GM21360 (cell line): ENCODE measurements around the gene INPP4A.
A peak's percentile ranks its signal among the peaks of the same experiment; 100 is the strongest.

Source experiments
- ATAC-seq: cut with Tn5 transposase; IDR thresholded peaks from one replicate; pipeline ENCODE4 v1.9.1; 2021; ENCODE audit warnings: mild to moderate bottlenecking, moderate library complexity; ENCODE audit not compliant: unreplicated experiment

The INPP4A gene

GRCh38 chr2:98459496-98460175 lies 15.0 kb downstream of the INPP4A start:
- ATAC-seq: no peak

- ATAC-seq: peak; percentile 62
Observed at GRCh38 chr2:98460573-98461497, 16.2 kb downstream of the INPP4A start.

DNA sequence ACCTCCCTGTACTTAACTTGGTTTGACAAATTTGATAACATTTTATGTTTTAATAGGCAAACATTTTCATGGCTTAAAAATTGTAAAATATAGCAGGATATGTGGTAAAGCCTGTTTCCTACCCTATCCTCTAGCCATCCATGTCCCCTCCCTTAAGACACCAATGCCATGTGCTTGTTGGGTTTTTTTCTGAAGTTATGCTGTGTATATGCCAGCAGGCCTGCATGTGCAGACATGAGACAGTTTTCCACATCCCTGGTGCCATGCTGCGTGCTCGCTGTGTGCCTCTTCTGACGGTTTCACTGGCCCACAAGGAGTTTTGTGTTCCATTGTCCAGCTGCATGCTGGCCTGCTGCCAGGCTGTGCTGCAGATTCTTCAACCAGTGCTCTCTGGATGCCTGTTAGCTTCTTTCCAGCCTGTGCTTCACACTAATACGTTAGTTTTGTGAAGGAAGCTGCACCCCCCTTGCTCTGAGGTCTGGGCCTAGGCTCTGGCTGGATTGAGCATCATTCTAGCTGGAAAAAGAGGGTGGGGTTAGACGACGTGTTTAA lies 16.9 kb downstream of the INPP4A start:
- no peak for ATAC-seq

DNA sequence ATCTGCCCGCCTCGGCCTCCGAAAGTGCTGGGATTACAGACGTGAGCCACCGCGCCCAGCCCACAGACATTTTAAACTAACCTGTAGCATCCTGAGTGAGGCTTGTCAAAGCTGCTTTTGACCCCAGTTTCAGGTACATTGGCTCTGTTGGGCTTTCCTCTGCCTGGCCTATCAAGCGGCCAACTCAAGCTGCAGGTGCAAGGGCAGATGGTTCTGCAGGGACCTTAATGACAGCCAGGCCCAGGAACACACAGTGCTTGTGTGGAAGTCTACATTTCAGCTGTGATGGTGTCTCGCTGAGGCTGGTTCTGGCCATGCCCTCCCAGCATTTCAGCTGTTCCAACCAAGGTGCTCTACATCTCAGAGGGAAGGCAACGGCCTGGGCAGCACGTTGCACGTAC lies 18.4 kb downstream of the INPP4A start:
- no peak for ATAC-seq

GRCh38 chr2:98463551-98463971 lies 18.9 kb downstream of the INPP4A start:
- ATAC-seq: no peak

DNA sequence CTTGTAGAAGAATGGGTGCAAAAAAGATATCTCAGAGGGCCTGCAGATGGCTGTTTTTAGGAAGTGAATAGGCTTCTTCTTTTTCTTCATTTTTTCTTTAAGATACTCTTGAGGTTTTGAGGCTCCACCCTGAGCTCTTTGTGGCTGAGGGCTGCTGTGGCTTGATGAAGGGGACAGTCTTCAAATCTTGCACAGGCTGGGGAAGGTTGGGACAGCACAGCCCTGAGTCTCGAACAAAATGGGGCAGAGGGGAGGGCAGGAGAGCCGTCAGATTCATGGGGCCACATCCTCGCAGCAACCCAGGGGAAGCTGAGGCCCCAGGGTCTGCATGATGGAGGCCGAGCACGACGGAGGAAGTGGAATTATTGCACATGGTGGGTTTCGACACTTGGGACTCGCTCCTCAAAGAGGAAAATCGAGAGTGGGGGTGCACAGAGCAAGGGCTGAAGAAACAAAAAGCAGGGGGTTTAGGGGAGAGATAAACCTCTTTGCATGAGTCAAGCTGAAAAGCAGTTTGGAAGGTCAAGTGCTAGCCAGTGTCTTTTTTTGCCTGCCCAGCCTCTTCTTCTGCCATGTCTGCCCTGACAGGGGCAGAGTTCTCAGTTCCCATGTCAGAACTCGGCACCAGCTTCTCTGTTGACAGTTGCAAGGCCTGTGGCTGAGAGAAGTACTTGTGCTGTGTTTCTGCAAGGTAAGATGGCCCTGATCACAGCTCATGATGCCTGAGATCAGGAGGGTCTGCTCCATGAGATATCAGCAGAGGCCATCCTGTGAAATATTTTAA lies 19.5 kb downstream of the INPP4A start:
- ATAC-seq: no peak

DNA sequence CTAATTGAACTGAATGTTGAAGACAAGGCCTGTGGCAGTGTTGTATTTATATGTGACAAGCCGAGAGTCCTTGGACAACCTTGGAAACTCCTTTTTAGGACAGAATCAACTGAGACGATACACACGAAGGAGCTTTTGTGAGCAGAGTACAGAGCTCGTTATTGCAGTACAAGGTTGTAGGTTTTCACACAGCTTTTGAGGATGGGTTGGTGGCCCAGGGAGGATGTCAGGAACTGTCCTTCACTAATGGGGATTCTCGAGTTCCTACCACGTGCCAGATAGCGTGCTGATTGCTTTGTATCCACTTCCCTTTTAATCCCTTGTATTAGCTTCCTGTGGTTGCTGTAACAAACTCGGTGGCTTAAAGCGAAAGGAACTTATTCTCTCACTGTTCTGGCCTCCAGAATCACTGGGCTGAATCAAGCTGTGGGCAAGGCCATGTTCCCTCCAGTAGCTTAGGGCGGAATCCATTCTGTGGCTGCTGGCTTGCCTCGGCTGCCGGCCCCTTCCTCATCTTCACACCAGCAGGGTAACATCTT lies 20.2 kb downstream of the INPP4A start:
- peak; percentile 35 for ATAC-seq

GRCh38 chr2:98465456-98466226 lies 21.0 kb downstream of the INPP4A start:
- peak; percentile 26 for ATAC-seq

DNA sequence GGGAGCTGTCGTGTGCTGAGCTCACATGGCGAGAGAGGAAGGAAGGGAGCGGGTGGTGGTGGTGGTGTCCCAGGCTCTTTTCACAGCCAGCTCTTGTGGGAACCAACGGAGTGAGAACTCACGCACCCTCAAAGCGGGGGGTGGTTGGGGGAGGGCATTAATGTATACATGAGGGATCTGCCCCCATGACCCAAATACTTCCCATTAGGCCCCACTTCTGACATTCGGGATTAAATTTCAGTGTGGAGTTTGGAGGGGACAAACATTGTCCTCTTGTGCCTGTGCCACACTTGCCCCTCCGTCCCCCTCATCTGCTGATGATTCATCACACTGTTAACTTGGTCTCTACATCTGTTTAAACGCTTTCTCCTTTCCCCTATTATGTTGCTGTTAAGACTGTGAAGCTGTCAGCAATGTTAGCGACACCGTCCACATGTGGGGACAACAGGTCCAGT lies 22.5 kb downstream of the INPP4A start:
- ATAC-seq: no peak

DNA sequence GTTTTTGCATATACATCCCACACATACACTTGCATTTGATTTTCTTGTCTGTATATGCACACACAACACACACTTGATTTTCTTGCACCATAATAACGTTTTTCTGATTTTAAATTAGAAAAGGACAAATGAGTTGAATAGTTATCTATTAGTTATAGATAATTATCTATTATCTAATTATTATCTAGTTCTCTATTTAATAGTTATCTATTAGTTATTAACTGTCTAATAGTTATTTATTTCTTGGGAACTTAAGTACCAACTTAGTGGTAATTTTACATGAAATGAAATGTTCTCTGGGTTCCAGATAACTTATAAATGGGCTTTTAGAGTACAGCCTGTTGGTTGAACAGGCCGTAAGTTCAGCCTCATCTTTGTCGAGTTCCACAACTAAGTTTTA lies 23.0 kb downstream of the INPP4A start:
- no peak for ATAC-seq

GRCh38 chr2:98468621-98469236 lies 24.1 kb downstream of the INPP4A start:
- peak; percentile 29 for ATAC-seq

DNA sequence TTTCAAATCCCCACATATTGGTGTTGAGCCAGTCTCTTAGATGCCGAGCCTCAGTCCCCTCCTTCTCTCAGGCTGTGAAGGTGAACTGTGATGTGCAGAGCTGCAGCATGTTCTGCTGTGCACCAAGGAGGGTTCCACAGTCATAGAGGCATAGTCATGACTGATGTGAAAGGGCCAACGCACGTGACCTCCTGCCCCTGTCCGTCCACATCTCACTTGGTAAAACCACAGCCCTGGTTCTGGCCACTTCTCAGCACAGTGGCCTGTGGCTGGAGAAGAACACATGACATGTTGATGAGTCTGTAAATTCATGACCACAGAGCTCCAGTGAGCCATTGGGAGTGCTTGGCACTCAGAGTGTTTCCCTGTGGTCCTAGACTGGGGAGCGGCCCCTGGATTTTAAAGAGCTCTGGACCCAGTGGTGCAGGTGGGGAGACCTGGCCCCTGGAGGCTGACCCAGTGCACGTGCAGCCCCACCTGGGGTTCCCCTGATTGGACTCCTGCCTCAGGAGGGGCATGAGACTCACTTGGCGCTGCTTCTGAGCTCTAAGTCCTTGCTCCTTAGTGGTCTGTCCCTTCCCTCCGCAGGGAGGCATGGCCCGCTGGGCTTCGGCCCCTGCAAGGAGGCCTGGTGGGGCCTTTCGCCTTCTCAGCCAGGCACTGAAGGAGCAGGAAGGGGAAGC lies 25.3 kb downstream of the INPP4A start:
- no peak for ATAC-seq

DNA sequence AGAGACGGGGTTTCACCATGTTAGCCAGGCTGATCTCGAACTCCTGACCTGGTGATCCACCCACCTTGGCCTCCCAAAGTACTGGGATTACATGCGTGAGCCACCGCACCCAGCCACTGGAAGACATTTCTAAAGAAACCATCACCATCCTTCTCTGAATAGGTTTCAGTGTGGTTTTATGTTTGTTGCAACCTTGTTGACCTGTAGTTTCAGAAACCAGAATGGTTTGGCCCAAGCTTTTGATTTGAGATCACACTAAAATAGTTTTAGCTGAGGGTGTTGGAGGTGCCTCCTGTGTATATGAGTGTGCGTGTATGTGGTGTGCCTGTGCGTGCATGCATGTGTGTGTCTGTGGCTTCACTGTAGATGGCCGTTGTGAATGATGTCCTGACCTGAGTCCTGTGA lies 26.2 kb downstream of the INPP4A start:
- no peak for ATAC-seq

DNA sequence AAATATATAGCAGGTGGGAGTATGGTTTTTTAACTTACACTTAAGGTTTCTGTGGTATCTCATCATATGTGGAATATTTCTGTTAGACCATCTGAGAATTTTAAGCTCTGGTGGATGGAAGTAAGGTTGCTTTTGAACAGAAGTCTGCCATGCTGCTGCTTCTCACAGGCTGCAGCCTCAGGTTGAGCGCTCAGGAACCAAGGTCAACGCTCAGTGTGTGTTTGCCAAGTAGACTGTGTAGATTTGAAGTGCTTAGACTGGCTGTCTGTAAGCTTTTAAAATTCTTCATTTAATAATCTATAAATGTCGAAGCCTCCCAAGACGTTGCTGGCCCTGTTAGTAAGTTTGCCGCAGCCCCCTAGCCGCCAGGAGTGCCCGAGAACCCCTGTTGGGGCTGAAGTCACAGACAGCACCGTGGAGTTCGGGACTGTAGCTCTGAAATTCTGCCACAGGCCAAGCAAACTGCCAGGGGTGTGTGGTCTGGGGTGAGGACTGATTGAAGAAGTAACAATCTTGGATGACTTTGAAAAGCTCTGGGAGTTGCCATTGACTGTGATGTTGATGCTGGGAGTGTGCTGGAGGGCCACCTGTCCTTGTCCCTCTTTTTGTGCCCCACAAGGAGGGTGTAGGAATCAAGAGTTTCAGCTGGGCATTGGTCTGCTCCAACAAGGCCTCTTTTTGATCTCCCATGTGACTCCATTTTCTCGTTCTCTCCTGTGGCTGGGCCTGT lies 26.9 kb downstream of the INPP4A start:
- no peak for ATAC-seq

DNA sequence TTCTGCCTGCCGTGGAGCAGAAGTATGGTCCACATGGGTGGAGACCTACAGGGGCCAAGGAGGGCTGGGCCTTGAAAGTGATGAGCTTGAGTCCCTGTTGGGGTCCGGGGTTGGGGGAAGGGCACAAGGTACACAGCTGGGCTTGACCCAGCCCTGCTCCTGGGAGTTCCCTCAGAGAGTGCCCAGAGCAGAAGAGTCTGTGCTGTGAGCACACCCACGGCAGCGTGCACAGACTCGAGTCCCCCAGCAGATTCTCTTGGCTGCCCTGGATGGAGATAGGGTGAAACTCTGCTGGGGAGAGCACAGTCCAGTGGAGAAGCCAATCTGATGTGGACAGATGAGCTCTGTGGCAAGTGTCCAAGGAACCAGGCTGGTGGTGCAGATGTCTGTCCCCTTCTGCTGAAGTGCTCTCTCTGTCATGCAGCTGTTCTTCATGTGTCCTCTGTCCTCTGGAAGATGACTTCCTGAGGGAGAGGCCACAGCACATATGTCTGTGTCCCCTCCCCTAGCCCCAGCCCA lies 27.5 kb downstream of the INPP4A start:
- no peak for ATAC-seq

DNA sequence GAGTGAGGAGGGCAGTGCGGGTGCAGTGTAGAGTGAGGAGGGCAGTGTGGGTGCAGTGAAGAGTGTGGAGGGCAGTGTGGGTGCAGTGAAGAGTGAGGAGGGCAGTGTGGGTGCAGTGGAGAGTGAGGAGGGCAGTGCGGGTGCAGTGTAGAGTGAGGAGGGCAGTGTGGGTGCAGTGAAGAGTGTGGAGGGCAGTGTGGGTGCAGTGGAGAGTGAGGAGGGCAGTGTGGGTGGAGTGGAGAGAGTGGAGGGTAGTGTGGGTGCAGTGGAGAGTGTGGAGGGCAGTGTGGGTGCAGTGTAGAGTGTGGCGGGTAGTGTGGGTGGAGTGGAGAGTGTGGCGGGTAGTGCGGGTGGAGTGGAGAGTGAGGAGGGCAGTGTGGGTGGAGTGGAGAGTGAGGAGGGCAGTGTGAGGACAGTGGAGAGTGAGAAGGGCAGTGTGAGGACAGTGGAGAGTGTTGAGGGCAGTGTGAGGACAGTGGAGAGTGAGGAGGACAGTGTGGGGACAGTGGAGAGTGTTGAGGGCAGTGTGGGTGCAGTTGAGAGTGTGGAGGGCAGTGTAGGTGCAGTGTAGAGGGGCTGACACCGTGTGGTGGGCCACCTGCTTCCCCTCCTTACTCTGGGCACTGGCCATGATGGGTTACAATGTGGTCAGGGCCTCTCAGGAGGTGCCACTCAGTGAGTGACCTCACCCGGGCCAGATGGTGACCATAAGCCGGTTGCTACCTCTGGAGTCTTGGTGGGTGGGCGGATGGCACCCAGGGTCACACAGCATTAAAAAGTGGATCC lies 28.5 kb downstream of the INPP4A start:
- ATAC-seq: no peak
